Sigmoid colon (tissue), 4 donors: ENCODE results near the gene CMTM7.

Experiments used
- EP300 ChIP-seq, 4 donors: sonication (generic); formaldehyde crosslinking; IDR thresholded peaks; one replicate each; pipeline ENCODE4 v1.6.1; 2017; ENCODE audit warnings: antibody characterized with exemption in 4 of 4
- POLR2A ChIP-seq, 2 donors: fragments of 450-650 bp; IDR thresholded peaks; one replicate each; pipeline ENCODE4 v1.6.1; 2016; ENCODE audit warnings: antibody characterized with exemption in 2 of 2, mild to moderate bottlenecking in 2 of 2, moderate library complexity in 2 of 2
- POLR2AphosphoS5 ChIP-seq, 4 donors: sonication (generic); formaldehyde crosslinking; IDR thresholded peaks; one replicate each; pipeline ENCODE4 v1.6.1; 2017; ENCODE audit warnings: antibody characterized with exemption in 4 of 4
- TF ChIP-seq, protein P1 (sequence below), 4 experiments: fragments of 450-650 bp in 3 of 4; fragments of 200-600 bp in 1 of 4; IDR thresholded peaks; one replicate each; pipeline ENCODE4 v1.5.1; 2016 to 2019; ENCODE audit warnings: antibody characterized with exemption in 4 of 4, mild to moderate bottlenecking in 3 of 4, moderate library complexity in 2 of 4

DNA sequence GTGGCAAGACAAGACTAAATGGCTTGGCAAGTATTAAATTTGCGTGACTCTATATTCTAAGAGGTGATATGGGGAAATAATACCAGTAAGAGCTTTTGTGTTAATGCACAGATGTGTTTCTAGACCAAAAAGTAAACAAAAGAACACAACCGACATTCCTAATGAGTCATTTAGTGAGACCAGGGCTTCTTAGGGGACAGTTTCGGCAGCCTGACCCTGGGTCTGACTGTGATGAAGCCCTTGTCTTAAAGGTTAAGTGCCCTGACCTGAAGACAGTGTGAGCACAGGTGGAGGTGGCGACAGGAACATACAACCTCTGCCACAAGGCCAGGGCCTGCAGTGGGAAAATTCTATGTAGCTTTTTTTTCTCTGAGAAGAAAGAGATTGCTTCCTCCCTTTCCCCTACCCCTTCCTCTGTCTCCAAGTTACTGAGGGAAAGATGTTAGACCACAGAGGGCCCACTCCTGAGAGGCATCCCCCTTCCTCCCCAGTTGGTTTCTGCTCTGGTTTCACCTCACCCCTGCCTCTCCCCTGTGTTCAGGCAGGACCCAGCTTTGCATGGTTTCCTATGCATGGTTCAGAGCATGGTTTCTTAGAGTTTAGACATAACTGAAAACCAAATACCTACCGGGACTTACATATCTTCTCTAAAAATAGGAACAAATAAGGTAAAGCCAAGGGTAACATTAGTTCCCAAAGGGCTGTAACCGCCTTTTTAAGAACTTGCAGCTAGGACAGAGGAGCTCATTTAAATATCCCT is 24.8 kb upstream of the CMTM7 start:
- TF ChIP-seq POLR2A (IDR thresholded peaks at IDR 0.05) (no peak), POLR2AphosphoS5 (IDR thresholded peaks at IDR 0.05) (no peak), EP300 (IDR thresholded peaks at IDR 0.05) (no peak)
- TF ChIP-seq, protein P1, sequence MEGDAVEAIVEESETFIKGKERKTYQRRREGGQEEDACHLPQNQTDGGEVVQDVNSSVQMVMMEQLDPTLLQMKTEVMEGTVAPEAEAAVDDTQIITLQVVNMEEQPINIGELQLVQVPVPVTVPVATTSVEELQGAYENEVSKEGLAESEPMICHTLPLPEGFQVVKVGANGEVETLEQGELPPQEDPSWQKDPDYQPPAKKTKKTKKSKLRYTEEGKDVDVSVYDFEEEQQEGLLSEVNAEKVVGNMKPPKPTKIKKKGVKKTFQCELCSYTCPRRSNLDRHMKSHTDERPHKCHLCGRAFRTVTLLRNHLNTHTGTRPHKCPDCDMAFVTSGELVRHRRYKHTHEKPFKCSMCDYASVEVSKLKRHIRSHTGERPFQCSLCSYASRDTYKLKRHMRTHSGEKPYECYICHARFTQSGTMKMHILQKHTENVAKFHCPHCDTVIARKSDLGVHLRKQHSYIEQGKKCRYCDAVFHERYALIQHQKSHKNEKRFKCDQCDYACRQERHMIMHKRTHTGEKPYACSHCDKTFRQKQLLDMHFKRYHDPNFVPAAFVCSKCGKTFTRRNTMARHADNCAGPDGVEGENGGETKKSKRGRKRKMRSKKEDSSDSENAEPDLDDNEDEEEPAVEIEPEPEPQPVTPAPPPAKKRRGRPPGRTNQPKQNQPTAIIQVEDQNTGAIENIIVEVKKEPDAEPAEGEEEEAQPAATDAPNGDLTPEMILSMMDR (IDR thresholded peaks at IDR 0.05), result no peak
